Measurements from ENCODE around the gene CST9L.

- TF ChIP-seq CTCF (IDR thresholded peaks at IDR 0.05) = no peak
- no peak for TF ChIP-seq POLR2A (IDR thresholded peaks at IDR 0.05)
These were observed 16.3 kb upstream of the CST9L start for GRCh38 chr20:23584434-23585199.

Measured in heart left ventricle (tissue), 13 donors.